Esophagus muscularis mucosa (tissue), 4 donors: ENCODE measurements around the gene INTS14. TPM values are rescaled to one million over a fixed set of nuclear protein-coding genes. Genes with fewer than 3 reads are reported as not detected.

Source experiments
- DNase-seq: peaks from one replicate; pipeline ENCODE4 v3.0.0-alpha.2; 2017; ENCODE audit errors: extremely low spot score
- H3K27ac ChIP-seq, 4 donors: fragments of 200-600 bp; sonication (generic); replicated peaks in 1 of 4; 1 replicate in 3 of 4; 2 replicates in 1 of 4; pipeline ENCODE4 v1.5.1; 2016 to 2019; ENCODE audit warnings: mild to moderate bottlenecking in 1 of 4
- H3K27me3 ChIP-seq, 4 donors: fragments of 200-600 bp; sonication (generic); one replicate each; pipeline versions ENCODE4 v1.5.1 to v1.6.0; 2016 to 2019
- H3K36me3 ChIP-seq, 4 donors: fragments of 200-600 bp; sonication (generic); one replicate each; pipeline ENCODE4 v1.5.1; 2016 to 2019
- H3K4me1 ChIP-seq, 4 donors: fragments of 200-600 bp; sonication (generic); one replicate each; pipeline ENCODE4 v1.5.1; 2016 to 2019
- H3K4me3 ChIP-seq, 4 donors: fragments of 200-600 bp; sonication (generic); 1 replicate in 2 of 4; 2 replicates in 2 of 4; pipeline ENCODE4 v1.5.1; 2016 to 2019; ENCODE audit warnings: mild to moderate bottlenecking in 4 of 4, moderate library complexity in 1 of 4
- H3K9me3 ChIP-seq, 4 donors: fragments of 200-600 bp; sonication (generic); 1 replicate in 3 of 4; 2 replicates in 1 of 4; pipeline ENCODE4 v1.5.1; 2016 to 2019
- CTCF ChIP-seq, 3 experiments: fragments of 200-600 bp in 2 of 3; fragments of 450-650 bp in 1 of 3; sonication (generic) in 2 of 3; IDR thresholded peaks; one replicate each; pipeline ENCODE4 v1.5.1; 2017 to 2019; ENCODE audit warnings: antibody characterized with exemption in 3 of 3, mild to moderate bottlenecking in 2 of 3, moderate library complexity in 1 of 3
- EP300 ChIP-seq: sonication (generic); formaldehyde crosslinking; IDR thresholded peaks from one replicate; pipeline ENCODE4 v1.6.1; 2017; ENCODE audit warnings: antibody characterized with exemption
- POLR2A ChIP-seq: fragments of 450-650 bp; IDR thresholded peaks from one replicate; pipeline ENCODE4 v1.6.1; 2017; ENCODE audit warnings: antibody characterized with exemption, moderate library complexity, mild to moderate bottlenecking, low read depth
- POLR2AphosphoS5 ChIP-seq, 2 donors: sonication (generic); formaldehyde crosslinking; IDR thresholded peaks; one replicate each; pipeline ENCODE4 v1.6.1; 2017; ENCODE audit warnings: antibody characterized with exemption in 2 of 2
- WGBS: methylation state at CpG from one replicate; pipeline ENCODE4 v1.1.5; 2018; 5-methylcytosine and 5-hydroxymethylcytosine counted together
- intact Hi-C: fragments of 100-400 bp; cut with DNase I; formaldehyde crosslinking; loops from one replicate; pipeline ENCODE4 v1.15.1; 2023
- total RNA-seq, 4 donors: library from RNA; depleted of rRNA; stranded (reverse); fragments of >200 nt; gene quantifications; one replicate each; pipeline versions ENCODE4 v1.1.0 to v1.2.1, GENCODE V29; 2016

Gene INTS14
- total RNA-seq, 4 donors from 2014 or later: 18.9 to 24.2 (median 21.3) TPM

DNA sequence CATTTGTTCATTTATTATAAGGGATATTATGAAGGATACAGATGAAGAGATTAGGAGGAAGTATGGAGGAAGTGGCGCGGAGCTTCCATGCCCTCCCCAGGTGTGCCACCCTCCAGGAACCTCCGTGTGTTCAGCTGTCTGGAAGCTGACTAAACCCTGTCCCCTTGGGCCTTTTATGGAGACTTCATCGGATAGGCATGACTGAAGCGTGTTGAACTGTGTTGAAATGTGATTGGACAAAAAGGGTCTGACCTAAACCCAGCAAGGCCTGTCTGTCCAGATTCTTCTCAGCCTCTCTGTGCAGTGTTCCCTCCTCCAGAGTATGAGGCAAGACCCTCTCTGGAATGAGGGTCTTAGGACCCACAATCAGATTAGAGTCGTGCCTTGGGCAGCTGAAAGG is 49.0 kb downstream of the INTS14 start:
- no peaks in the 10 kb centered on the region for H3K27me3 ChIP-seq
- 90% methylated on average over 6 of the region's 6 CpGs for WGBS
- TF ChIP-seq POLR2AphosphoS5 (IDR thresholded peaks at IDR 0.05) (no peak), CTCF (IDR thresholded peaks at IDR 0.05) (no peak), POLR2A (no peak), EP300 (no peak)
- H3K36me3 ChIP-seq: peaks cover 27 to 82% (median 64%) of the 10 kb centered on the region in 4 donors
- no peaks in the 10 kb centered on the region for H3K4me1 ChIP-seq
- DNase-seq: no peak
- H3K4me3 ChIP-seq: no peak overlapping the region
- intact Hi-C loops: no loop called here
- H3K9me3 ChIP-seq: no peaks in the 10 kb centered on the region
- no peak overlapping the region for H3K27ac ChIP-seq

- Histone ChIP-seq H3K27me3 (no peaks in the 10 kb centered on the region), H3K4me1 (no peaks in the 10 kb centered on the region), H3K9me3 (no peaks in the 10 kb centered on the region), H3K4me3 (no peak overlapping the region), H3K36me3 (peaks cover 14 to 82% (median 66%) of the 10 kb centered on the region in 4 donors), H3K27ac (no peak overlapping the region)
- no peak for DNase-seq
- no peak for TF ChIP-seq POLR2A
- TF ChIP-seq CTCF (IDR thresholded peaks at IDR 0.05): no peak
- no peak for TF ChIP-seq EP300
- TF ChIP-seq POLR2AphosphoS5 (IDR thresholded peaks at IDR 0.05): no peak
- intact Hi-C loops: no loop called here
These were observed 51.0 kb downstream of the INTS14 start for GRCh38 chr15:65559941-65560340.

- TF ChIP-seq POLR2A (no peak), CTCF (IDR thresholded peaks at IDR 0.05) (no peak), POLR2AphosphoS5 (IDR thresholded peaks at IDR 0.05) (no peak), EP300 (no peak)
- peaks cover 13 to 82% (median 61%) of the 10 kb centered on the region in 4 donors for H3K36me3 ChIP-seq
- H3K9me3 ChIP-seq: no peaks in the 10 kb centered on the region
- H3K4me3 ChIP-seq: no peak overlapping the region
- H3K4me1 ChIP-seq: no peaks in the 10 kb centered on the region
- 93% methylated on average over 6 of the region's 6 CpGs for WGBS
- no peaks in the 10 kb centered on the region for H3K27me3 ChIP-seq
- intact Hi-C loops: no loop called here
- DNase-seq: no peak
- no peak overlapping the region for H3K27ac ChIP-seq
These were observed 51.8 kb downstream of the INTS14 start for GRCh38 chr15:65558997-65559760.

- intact Hi-C loops: no loop called here
- Histone ChIP-seq H3K4me3 (no peak overlapping the region), H3K4me1 (no peaks in the 10 kb centered on the region), H3K9me3 (no peaks in the 10 kb centered on the region), H3K27ac (no peak overlapping the region), H3K27me3 (no peaks in the 10 kb centered on the region), H3K36me3 (peaks cover 13 to 80% (median 52%) of the 10 kb centered on the region in 4 donors)
- DNase-seq: no peak
- 95% methylated on average over 5 of the region's 5 CpGs for WGBS
- TF ChIP-seq CTCF (IDR thresholded peaks at IDR 0.05) (no peak), POLR2AphosphoS5 (IDR thresholded peaks at IDR 0.05) (no peak), EP300 (no peak), POLR2A (no peak)
These were observed 52.6 kb downstream of the INTS14 start for GRCh38 chr15:65558336-65558735.
